OCI-LY1 (cell line): ENCODE measurements around the gene CCDC92.

ENCODE experiments used
- H2AFZ ChIP-seq: fragments of 200-600 bp; sonication (generic), shearing (Covaris generic); 2 replicates; pipeline ENCODE4 v1.6.0; 2014; ENCODE audit warnings: antibody characterized with exemption, mild to moderate bottlenecking, low read length
- H3F3A ChIP-seq: fragments of 200-600 bp; sonication (generic), shearing (Covaris generic); 2 replicates; pipeline ENCODE4 v1.6.0; 2014; ENCODE audit warnings: mild to moderate bottlenecking, antibody characterized with exemption, low read length, moderate library complexity; ENCODE audit not compliant: insufficient read depth
- H3K27ac ChIP-seq: fragments of 200-600 bp; sonication (generic); 2 replicates; pipeline ENCODE4 v1.5.1; 2014; ENCODE audit warnings: low read length, mixed run types, mild to moderate bottlenecking, low read depth; ENCODE audit not compliant: poor library complexity, severe bottlenecking
- H3K27me3 ChIP-seq: fragments of 200-600 bp; sonication (generic); 2 replicates; pipeline ENCODE4 v1.6.0; 2014; ENCODE audit warnings: antibody characterized with exemption, mild to moderate bottlenecking, low read length, moderate library complexity; ENCODE audit not compliant: insufficient read depth
- H3K36me3 ChIP-seq: fragments of 200-600 bp; sonication (generic); 2 replicates; pipeline ENCODE4 v1.6.1; 2014; ENCODE audit warnings: mild to moderate bottlenecking, antibody characterized with exemption, low read length, moderate library complexity, mixed read lengths; ENCODE audit not compliant: insufficient read depth
- H3K4me1 ChIP-seq: fragments of 200-600 bp; sonication (generic); 2 replicates; pipeline ENCODE4 v1.5.1; 2014; ENCODE audit warnings: mild to moderate bottlenecking, low read length, moderate library complexity; ENCODE audit not compliant: insufficient read depth, severe bottlenecking
- H3K4me2 ChIP-seq: fragments of 200-600 bp; sonication (generic), shearing (Covaris generic); 2 replicates; pipeline ENCODE4 v1.6.1; 2014; ENCODE audit warnings: low read length
- H3K4me3 ChIP-seq: fragments of 200-600 bp; sonication (generic); 2 replicates; pipeline ENCODE4 v1.5.1; 2014; ENCODE audit warnings: low read length, low read depth, mild to moderate bottlenecking, mixed read lengths; ENCODE audit not compliant: poor library complexity, severe bottlenecking
- H3K79me2 ChIP-seq: fragments of 200-600 bp; shearing (Covaris generic); 2 replicates; pipeline ENCODE4 v1.6.1; 2016; ENCODE audit warnings: mixed run types, low read length, mixed read lengths; ENCODE audit not compliant: insufficient read depth
- H3K9ac ChIP-seq: fragments of 200-600 bp; sonication (generic), shearing (Covaris generic); 2 replicates; pipeline ENCODE4 v1.6.1; 2014; ENCODE audit warnings: mild to moderate bottlenecking, low read length, mixed read lengths
- H3K9me2 ChIP-seq: fragments of 200-600 bp; sonication (generic), shearing (Covaris generic); 2 replicates; pipeline ENCODE4 v1.6.1; 2014; ENCODE audit warnings: low read depth, mild to moderate bottlenecking, low read length, mixed read lengths
- H3K9me3 ChIP-seq: fragments of 200-600 bp; shearing (Covaris generic); 2 replicates; pipeline ENCODE4 v1.6.1; 2014; ENCODE audit warnings: low read length, mixed read lengths
- H4K20me1 ChIP-seq: fragments of 200-600 bp; sonication (generic), shearing (Covaris generic); 2 replicates; pipeline ENCODE4 v1.6.0; 2016; ENCODE audit warnings: mild to moderate bottlenecking, low read length; ENCODE audit not compliant: insufficient read depth
- CTCF ChIP-seq: fragments of 200-600 bp; sonication (generic), shearing (Covaris generic); IDR thresholded peaks from 2 replicates; pipeline ENCODE4 v1.5.1; 2017; ENCODE audit warnings: mild to moderate bottlenecking, antibody characterized with exemption, low read length, moderate library complexity, mixed read lengths
- EZH2 ChIP-seq: fragments of 200-600 bp; sonication (generic), shearing (Covaris generic); IDR thresholded peaks from 2 replicates; pipeline ENCODE4 v1.8.0; 2017; ENCODE audit warnings: borderline replicate concordance, mixed run types, mild to moderate bottlenecking, antibody characterized with exemption, low read length, moderate library complexity, mixed read lengths

The CCDC92 gene

GRCh38 chr12:124017064-124017463 lies 44.4 kb upstream of the CCDC92 start:
- Histone ChIP-seq H3K4me1 (no peaks in the 10 kb centered on the region), H3K27me3 (no peaks in the 10 kb centered on the region), H3K9me2 (no peaks in the 10 kb centered on the region), H3K4me3 (no peak overlapping the region), H3K9ac (no peak overlapping the region), H3F3A (no peaks in the 10 kb centered on the region), H3K36me3 (peaks cover 24% of the 10 kb centered on the region), H2AFZ (no peak overlapping the region), H3K27ac (no peak overlapping the region), H4K20me1 (no peaks in the 10 kb centered on the region), H3K79me2 (no peaks in the 10 kb centered on the region), H3K9me3 (no peaks in the 10 kb centered on the region), H3K4me2 (no peak overlapping the region)
- TF ChIP-seq CTCF: no peak
- TF ChIP-seq EZH2: no peak

- Histone ChIP-seq H3K4me1 (no peaks in the 10 kb centered on the region), H2AFZ (no peak overlapping the region), H3K9me3 (no peaks in the 10 kb centered on the region), H3K4me3 (no peak overlapping the region), H3K9ac (no peak overlapping the region), H3K27ac (no peak overlapping the region), H4K20me1 (no peaks in the 10 kb centered on the region), H3K36me3 (peaks cover 36% of the 10 kb centered on the region), H3K27me3 (no peaks in the 10 kb centered on the region), H3K79me2 (no peaks in the 10 kb centered on the region), H3F3A (no peaks in the 10 kb centered on the region), H3K9me2 (no peaks in the 10 kb centered on the region), H3K4me2 (no peak overlapping the region)
- no peak for TF ChIP-seq CTCF
- no peak for TF ChIP-seq EZH2
These were observed 43.1 kb upstream of the CCDC92 start for GRCh38 chr12:124015494-124016461.

- H3F3A ChIP-seq: no peaks in the 10 kb centered on the region
These were observed 40.4 kb upstream of the CCDC92 start for GRCh38 chr12:124013073-124013472.

More at GRCh38 chr12:124013073-124013472, 40.4 kb upstream of the CCDC92 start:
- H3K4me3 ChIP-seq: no peak overlapping the region
- H3K4me2 ChIP-seq: no peak overlapping the region
- no peaks in the 10 kb centered on the region for H3K9me2 ChIP-seq
- no peaks in the 10 kb centered on the region for H4K20me1 ChIP-seq
- TF ChIP-seq CTCF: no peak
- no peak for TF ChIP-seq EZH2
- H3K9me3 ChIP-seq: no peaks in the 10 kb centered on the region
- no peaks in the 10 kb centered on the region for H3K27me3 ChIP-seq
- no peaks in the 10 kb centered on the region for H3K79me2 ChIP-seq
- H3K36me3 ChIP-seq: peaks cover 41% of the 10 kb centered on the region
- no peak overlapping the region for H3K27ac ChIP-seq
- H3K9ac ChIP-seq: no peak overlapping the region
- H2AFZ ChIP-seq: no peak overlapping the region
- H3K4me1 ChIP-seq: no peaks in the 10 kb centered on the region
